GM21447 (cell line): ENCODE data around the gene RPGRIP1.
"Not testable (repeated sequence)": the region's sequence is repeated elsewhere in the genome, so short reads cannot be mapped to it uniquely, and the experiment has no call there.

Experiments used
- ATAC-seq: cut with Tn5 transposase; IDR thresholded peaks from one replicate; pipeline ENCODE4 v1.9.1; 2021; ENCODE audit not compliant: unreplicated experiment

Gene RPGRIP1

GRCh38 chr14:21279783-21280182 lies at the start of gene RPGRIP1:
Gene RPGRIP1 (plus strand): TSS chr14:21280083. CDS start chr14:21287977, 7,894 bp downstream.
- no peak for ATAC-seq

DNA sequence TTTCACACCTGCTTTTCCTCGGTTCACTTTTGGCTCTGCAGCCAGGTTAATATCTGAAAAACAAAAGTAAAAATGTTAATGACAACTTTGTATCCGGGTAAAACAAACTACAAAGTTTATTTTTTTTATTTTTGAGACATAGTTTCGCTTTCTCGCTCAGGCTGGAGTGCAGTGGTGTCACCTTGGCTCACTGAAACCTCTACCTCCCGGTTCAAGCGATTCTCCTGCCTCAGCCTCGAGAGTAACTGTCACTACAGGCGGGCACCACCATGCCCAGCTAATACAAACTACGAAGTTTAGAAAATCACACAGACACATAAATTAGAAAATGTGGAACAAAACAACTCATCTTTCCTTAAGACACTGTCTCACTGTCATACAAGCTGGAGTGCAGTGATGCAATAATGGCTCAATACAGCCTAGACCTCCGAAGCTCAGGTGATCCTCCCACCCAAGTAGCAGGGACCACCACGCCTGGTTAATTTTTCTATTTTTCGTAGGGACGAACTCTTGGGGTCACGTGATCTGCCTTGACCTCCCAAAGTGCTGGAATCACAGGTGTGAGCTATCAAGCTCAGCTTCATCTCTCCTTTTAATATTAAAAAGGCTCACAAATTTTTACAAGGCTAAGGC lies 48.7 kb upstream of the RPGRIP1 start:
- ATAC-seq, result no peak

DNA sequence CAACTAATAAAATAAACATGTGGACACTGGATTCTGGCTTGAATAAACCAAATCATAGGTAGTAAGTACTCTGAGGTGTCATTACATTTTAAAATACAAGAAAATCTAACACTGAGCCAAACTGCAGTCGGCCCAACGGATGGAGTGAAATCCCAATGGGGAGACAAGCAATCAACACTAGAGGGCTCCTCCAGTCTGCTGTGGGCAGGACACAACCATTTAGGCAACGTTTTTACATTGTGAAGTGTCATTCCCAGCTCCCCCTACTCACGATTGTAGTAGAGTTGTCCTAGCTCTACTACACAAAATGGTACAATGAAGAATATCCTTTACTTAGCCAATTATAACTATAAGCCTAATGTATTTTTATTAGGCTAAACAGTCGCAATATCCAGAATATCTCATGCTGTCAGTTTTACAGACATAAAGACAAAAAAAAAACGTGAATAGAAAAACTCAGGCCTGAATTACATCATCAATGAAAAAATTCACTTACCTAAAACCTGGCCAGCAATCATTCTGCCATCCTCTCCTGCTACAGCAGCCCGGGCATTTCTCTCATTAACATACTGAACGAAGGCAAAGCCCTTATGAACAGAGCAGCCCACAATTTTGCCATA lies 46.3 kb upstream of the RPGRIP1 start:
- no peak for ATAC-seq

DNA sequence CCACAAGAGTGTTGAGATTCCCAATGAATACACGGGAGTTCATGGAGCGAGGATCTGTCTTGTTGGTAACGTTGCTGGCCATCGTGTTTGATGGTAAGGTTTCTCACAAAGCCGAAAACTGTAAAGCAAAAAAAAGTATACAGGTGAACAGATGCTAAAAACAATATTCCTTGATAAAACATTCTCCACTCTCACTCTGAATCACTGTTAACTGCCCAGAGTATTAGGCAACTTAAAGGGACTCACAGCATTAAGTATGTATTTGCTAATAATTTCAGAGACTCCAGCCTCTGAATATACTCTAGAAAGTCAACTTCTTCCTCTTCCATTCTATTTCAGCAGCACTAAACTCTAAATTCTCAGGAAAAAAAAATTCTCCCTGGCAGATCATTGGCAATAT lies 45.8 kb upstream of the RPGRIP1 start:
- ATAC-seq, result no peak

DNA sequence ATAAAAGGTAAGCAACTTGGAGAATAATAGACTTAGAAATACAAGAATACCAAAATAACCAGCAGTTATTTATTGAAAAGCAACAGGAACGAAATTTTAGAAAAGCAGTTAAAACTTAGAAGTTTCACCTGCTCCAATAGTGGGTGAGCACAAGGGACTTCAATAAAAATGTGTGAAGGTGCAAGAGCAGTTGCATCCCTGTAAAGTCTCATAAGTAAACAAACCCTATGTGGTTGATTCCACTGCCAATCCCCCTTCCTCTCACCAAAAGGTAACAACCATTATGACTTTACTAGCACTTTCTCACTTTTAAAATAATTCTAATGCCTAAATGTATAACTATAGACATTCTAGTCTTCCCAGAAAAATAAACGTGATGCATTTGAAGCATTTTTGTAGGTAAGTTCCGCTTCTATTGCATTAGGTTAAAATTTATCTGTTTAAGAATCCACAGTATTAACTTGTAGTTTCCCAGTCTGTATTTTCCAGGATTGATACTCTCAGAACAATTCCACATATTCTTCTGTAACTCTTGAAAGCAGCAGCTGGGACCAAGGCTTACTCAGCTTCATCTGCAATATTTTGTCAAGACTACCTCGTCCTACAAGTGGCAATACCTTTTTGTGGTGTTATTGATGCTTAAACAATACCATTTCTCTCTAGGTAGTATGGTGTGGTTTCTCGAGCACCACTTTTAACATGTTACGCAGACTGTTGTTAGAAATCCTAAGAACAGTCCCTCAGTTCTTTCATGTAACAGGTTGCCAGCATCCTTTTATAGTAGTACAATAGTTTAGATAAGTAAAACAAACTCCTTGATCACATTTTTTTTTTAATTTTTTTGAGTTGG lies 42.7 kb upstream of the RPGRIP1 start:
- no peak for ATAC-seq

- ATAC-seq, result no peak
Observed at GRCh38 chr14:21238823-21239518, 40.9 kb upstream of the RPGRIP1 start.

DNA sequence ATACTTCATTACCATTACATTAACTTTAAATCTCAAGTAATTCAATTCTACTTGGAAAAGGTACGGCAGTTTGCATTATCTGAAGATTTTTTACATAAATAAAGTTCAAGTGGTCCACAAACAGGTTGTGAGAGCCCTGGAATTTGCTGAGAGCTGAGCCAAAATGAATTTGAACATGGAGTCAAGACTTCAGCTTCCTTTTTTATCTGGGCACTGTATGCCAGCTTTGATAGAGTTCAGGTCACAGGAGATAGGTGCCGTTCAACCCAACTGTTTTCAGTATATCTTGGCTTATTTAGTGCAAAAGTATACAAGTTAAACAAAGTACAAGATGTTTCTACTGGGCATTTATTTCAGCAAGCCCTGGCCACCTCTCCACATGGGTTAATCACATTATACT lies 39.5 kb upstream of the RPGRIP1 start:
- ATAC-seq, result no peak

DNA sequence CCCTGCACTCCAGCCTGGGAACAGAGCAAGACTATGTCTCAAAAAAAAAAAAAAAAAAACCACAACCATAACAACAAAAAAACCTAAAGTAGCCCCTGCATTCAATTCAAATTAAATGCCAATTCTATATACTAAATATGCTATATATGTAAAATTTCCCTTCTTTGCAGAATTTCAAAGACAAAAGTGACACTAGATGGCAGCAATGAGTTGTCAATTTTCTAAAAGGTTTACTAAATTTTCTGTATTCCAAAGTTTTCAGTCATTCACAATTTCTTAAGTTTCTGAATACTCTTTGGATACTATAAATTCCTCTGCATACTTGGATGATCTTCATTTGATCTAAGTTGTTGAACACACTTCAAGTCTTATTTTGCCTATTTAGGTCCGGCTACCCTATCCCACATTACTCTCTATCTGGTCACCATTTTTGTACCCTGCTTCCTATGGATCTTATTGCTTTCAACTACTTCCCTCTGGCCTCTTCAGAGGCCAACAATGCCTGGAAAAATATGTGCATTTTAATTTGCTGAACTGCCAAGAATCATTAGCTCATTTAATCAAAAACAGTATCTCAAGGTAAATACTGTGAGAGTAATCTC lies 38.6 kb upstream of the RPGRIP1 start:
- no peak for ATAC-seq

DNA sequence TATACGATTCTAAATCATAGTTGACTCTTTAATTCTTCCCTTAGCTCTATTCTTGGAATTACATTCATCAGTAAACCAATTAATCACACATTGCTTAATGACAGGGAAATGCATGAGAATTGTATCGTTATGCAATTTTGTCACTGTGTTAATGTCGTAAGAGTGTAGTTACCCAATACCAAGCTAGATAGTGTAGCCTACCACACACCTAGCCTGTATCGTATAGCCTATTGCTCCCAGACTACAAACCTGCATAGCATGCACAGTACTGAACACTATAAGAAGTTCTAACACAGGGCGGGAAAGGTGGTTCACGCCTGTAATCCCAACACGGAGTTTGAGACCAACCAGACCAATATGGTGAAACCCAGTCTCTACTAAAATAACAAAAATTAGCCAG lies 35.3 kb upstream of the RPGRIP1 start:
- ATAC-seq, result no peak

GRCh38 chr14:21245813-21246212 lies 34.1 kb upstream of the RPGRIP1 start:
- ATAC-seq, result no peak

DNA sequence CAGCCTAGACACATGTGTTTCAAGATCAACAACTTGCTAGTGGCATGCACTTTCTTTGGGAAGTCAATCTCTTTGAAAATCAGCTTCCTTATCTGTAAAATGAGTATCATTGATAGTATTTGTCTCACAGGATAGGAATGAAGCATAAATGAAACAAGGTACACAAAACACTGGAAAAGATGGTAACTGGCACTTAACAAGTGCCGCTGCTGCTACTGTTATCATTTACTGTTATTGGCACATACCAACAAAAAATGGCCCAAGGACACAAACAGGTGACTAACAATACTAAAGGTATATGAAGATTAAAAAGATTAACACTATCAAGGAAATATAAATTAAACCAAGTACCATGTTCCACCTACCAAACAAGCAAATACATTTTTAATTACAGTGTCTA lies 31.5 kb upstream of the RPGRIP1 start:
- no peak for ATAC-seq

- no peak for ATAC-seq
Observed at GRCh38 chr14:21248739-21249411, 31.0 kb upstream of the RPGRIP1 start.

DNA sequence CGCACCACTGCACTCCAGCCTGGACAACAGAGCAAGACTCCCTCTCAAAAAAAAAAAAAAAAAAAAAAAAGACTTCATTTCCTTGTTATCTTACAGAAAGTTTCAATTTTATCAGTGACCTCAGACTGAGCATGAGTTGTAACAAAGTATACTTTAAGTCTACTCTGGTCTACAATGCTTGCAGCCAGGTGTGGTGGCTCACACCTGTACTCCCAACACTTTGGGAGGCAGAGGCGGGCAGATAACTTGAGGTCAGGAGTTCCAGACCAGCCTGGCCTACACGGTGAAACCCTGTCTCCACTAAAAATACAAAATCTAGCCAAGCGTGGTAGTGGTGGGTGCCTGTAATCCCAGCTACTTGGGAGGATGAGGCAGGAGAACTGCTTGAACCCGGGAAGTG lies 28.7 kb upstream of the RPGRIP1 start:
- ATAC-seq, result no peak

DNA sequence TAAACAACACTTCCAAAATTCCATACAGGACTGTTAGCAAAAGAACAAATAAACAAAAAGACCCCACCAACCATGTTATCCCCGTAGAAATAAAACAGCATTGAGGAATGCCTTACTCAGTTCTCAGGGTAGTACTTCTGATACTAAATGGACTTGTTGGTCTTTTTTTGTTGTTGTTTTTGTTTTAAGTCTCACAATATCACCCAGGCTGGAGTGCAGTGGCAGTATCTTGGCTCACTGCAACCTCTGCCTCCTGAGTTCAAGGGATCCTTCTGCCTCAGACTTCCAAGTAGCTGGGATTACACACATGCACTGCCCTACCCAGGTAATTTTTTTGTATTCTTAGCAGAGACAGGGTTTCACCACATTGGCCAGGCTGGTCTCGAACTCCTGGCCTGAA lies 27.7 kb upstream of the RPGRIP1 start:
- ATAC-seq, result no peak

GRCh38 chr14:21255385-21256101 lies 24.3 kb upstream of the RPGRIP1 start:
- ATAC-seq, result no peak

DNA sequence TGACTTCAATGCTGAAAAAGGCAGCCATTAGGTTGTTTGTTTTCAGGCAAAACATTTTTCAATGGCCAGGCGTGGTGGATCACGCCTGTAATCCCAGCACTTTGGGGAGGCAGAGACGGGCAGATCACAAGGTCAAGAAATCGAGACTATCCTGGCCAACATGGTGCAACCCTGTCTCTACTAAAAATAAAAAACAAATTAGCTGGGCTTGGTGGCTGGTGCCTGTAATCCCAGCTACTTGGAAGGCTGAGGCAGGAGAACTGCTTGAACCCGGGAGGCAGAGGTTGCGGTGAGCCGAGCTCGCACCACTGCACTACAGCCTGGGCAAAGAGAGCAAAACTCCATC lies 23.8 kb upstream of the RPGRIP1 start:
- ATAC-seq, result not testable (repeated sequence)

GRCh38 chr14:21256539-21257393 lies 23.1 kb upstream of the RPGRIP1 start:
- ATAC-seq, result no peak

DNA sequence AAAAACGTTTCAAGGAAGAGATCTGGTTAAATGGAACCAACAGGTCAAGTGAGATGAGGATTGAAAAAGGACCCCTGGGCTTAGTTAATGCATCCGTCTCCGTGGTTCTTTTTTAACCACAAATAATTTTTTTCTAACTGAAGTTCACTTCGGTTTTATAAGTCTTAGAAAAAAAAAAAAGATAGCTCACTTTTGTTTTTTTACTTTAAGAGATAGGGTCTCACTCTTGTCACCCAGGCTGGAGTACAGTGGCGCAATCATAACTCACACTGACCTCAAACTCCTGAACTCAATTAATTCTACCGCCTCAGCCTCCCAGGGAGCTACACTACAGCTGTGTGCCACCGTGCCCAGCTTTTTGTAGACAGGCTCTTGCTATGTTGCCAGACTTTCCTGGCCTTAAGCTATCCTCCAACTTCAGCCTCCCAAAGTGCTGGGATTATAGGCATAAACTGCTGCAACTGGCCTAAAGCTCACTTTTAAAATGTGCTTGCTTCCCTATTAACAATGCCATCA lies 22.4 kb upstream of the RPGRIP1 start:
- ATAC-seq, result no peak
